Measurements from ENCODE around the gene ZNF132. TPM values are rescaled to one million over a fixed set of nuclear protein-coding genes. Genes with fewer than 3 reads are reported as not detected.

The ZNF132 gene
- total RNA-seq, 1 donor: 10.1 TPM

- Histone ChIP-seq H3K4me3 (ENCODE audit: insufficient read depth, low read length) (peak overlapping the region; percentile 76), H3K27me3 (ENCODE audit: insufficient read depth, low read length) (peaks cover 5% of the 10 kb centered on the region), H3K4me2 (ENCODE audit: insufficient read depth, low read length) (peak overlapping the region; percentile 84), H3K9me3 (ENCODE audit: low read depth, low read length) (no peaks in the 10 kb centered on the region), H3K36me3 (ENCODE audit: insufficient read depth, low read length) (no peaks in the 10 kb centered on the region), H2AFZ (ENCODE audit: low read length) (peak overlapping the region; percentile 90), H4K20me1 (ENCODE audit: insufficient read depth, low read length) (no peaks in the 10 kb centered on the region), H3K27ac (ENCODE audit: low read depth, low read length) (peak overlapping the region; percentile 55), H3K79me2 (ENCODE audit: insufficient read depth, low read length) (no peaks in the 10 kb centered on the region), H3K4me1 (ENCODE audit: insufficient read depth, low read length) (peaks cover 12% of the 10 kb centered on the region)
- no peak for TF ChIP-seq CTCF (IDR thresholded peaks at IDR 0.05; ENCODE audit: extremely low read depth, low read depth, low read length)
- peak; percentile 100 for DNase-seq (ENCODE audit: insufficient read length, low spot score, missing footprints)
These were observed 38.8 kb downstream of the ZNF132 start for GRCh38 chr19:58400916-58401839.

- Histone ChIP-seq H3K27ac (ENCODE audit: low read depth, low read length) (no peak overlapping the region), H3K4me2 (ENCODE audit: insufficient read depth, low read length) (peak overlapping the region; percentile 84), H3K27me3 (ENCODE audit: insufficient read depth, low read length) (peaks cover 9% of the 10 kb centered on the region), H3K36me3 (ENCODE audit: insufficient read depth, low read length) (no peaks in the 10 kb centered on the region), H3K9me3 (ENCODE audit: low read depth, low read length) (no peaks in the 10 kb centered on the region), H2AFZ (ENCODE audit: low read length) (peak overlapping the region; percentile 90), H4K20me1 (ENCODE audit: insufficient read depth, low read length) (no peaks in the 10 kb centered on the region), H3K4me1 (ENCODE audit: insufficient read depth, low read length) (peaks cover 12% of the 10 kb centered on the region), H3K79me2 (ENCODE audit: insufficient read depth, low read length) (no peaks in the 10 kb centered on the region), H3K4me3 (ENCODE audit: insufficient read depth, low read length) (peak overlapping the region; percentile 71)
- DNase-seq (ENCODE audit: insufficient read length, low spot score, missing footprints): peak; percentile 75
- TF ChIP-seq CTCF (IDR thresholded peaks at IDR 0.05; ENCODE audit: extremely low read depth, low read depth, low read length): no peak
These were observed 39.5 kb downstream of the ZNF132 start for GRCh38 chr19:58400316-58400915.

- no peak overlapping the region for H3K4me3 ChIP-seq (ENCODE audit: insufficient read depth, low read length)
- H3K4me1 ChIP-seq (ENCODE audit: insufficient read depth, low read length): peaks cover 12% of the 10 kb centered on the region
- peak overlapping the region; percentile 84 for H3K4me2 ChIP-seq (ENCODE audit: insufficient read depth, low read length)
- peaks cover 9% of the 10 kb centered on the region for H3K27me3 ChIP-seq (ENCODE audit: insufficient read depth, low read length)
- peaks cover 5% of the 10 kb centered on the region for H4K20me1 ChIP-seq (ENCODE audit: insufficient read depth, low read length)
- H2AFZ ChIP-seq (ENCODE audit: low read length): peak overlapping the region; percentile 90
- peaks cover 4% of the 10 kb centered on the region for H3K36me3 ChIP-seq (ENCODE audit: insufficient read depth, low read length)
- TF ChIP-seq CTCF (IDR thresholded peaks at IDR 0.05; ENCODE audit: extremely low read depth, low read depth, low read length): no peak
- H3K27ac ChIP-seq (ENCODE audit: low read depth, low read length): no peak overlapping the region
- no peaks in the 10 kb centered on the region for H3K79me2 ChIP-seq (ENCODE audit: insufficient read depth, low read length)
- DNase-seq (ENCODE audit: insufficient read length, low spot score, missing footprints): peak; percentile 84
- H3K9me3 ChIP-seq (ENCODE audit: low read depth, low read length): no peaks in the 10 kb centered on the region
These were observed 40.0 kb downstream of the ZNF132 start for GRCh38 chr19:58399903-58400302.

- peaks cover 12% of the 10 kb centered on the region for H3K4me1 ChIP-seq (ENCODE audit: insufficient read depth, low read length)
- no peaks in the 10 kb centered on the region for H3K79me2 ChIP-seq (ENCODE audit: insufficient read depth, low read length)
- H3K27ac ChIP-seq (ENCODE audit: low read depth, low read length): no peak overlapping the region
- no peak overlapping the region for H3K4me3 ChIP-seq (ENCODE audit: insufficient read depth, low read length)
- H2AFZ ChIP-seq (ENCODE audit: low read length): no peak overlapping the region
- peaks cover 9% of the 10 kb centered on the region for H3K27me3 ChIP-seq (ENCODE audit: insufficient read depth, low read length)
- no peak overlapping the region for H3K4me2 ChIP-seq (ENCODE audit: insufficient read depth, low read length)
- peaks cover 17% of the 10 kb centered on the region for H3K36me3 ChIP-seq (ENCODE audit: insufficient read depth, low read length)
- DNase-seq (ENCODE audit: insufficient read length, low spot score, missing footprints): no peak
- peaks cover 18% of the 10 kb centered on the region for H4K20me1 ChIP-seq (ENCODE audit: insufficient read depth, low read length)
- no peak for TF ChIP-seq CTCF (IDR thresholded peaks at IDR 0.05; ENCODE audit: extremely low read depth, low read depth, low read length)
- H3K9me3 ChIP-seq (ENCODE audit: low read depth, low read length): no peaks in the 10 kb centered on the region
These were observed 41.4 kb downstream of the ZNF132 start for GRCh38 chr19:58398545-58398944.

Data from osteoblast (primary cell).